CD4-positive, alpha-beta T cell treated with Interferon gamma for 1 hour (primary cell): ENCODE results near the gene RAET1L.
"Not testable (repeated sequence)": the region's sequence is repeated elsewhere in the genome, so short reads cannot be mapped to it uniquely, and the experiment has no call there.

Experiments used
- DNase-seq: peaks from one replicate; pipeline ENCODE4 v3.0.0-alpha.2; 2020

Gene RAET1L, protein sequence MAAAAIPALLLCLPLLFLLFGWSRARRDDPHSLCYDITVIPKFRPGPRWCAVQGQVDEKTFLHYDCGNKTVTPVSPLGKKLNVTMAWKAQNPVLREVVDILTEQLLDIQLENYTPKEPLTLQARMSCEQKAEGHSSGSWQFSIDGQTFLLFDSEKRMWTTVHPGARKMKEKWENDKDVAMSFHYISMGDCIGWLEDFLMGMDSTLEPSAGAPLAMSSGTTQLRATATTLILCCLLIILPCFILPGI

DNA sequence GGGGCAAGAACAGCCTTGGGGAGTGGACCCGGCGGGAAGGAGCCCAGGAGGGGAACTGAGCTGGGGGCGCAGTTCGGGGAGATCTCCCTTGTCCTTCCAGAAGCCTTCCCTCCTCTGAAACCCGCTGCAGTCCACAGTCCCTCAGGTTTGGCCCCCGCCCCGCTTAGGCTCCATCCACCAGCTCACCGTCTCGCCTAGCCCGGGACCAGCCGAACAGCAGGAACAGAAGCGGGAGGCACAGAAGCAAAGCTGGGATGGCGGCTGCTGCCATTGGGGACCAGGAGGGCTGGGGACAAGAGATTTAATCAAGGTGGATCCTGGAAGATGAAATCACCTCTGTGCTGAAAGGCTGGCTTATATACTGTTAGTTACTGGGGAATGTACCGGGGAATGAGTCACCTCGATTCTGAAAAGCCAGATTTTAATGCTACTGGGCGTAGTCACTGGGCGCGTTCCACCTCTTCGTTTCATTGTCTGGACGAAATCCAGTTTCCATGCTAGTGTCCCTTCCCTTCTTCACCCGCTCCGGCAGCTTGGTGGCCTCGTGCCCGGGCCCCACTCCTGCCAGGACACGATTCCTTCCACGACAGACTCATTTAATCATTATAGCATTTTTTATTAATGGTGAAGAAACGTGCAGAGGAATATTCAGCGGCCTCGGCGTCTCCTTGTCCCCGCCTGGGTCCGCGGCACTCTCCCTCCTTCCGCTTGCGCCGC, at the start of gene RAET1L:
RAET1L (minus strand) TSS at position 332 of the 717 bp plus-strand sequence; CDS start at position 271, 61 bp downstream.
- DNase-seq = no peak

DNA sequence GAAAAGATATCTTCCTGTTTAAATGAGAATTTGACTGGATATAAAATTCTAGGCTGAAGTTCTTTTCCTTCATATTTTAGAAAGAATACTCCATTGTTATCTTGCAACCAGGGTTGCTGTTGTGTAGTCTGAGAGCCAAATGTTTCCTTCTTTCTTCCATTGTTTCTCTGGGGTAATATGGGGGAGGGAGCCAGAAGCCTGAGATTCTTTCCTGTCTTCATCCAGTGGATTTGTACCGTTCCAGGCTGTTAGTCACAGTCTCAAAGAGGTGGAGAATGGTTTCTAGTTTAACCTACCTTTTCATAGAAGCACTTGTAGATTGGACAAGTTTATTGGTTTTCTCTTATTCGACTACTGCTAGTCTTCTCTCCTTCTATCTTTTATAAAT, 49.7 kb upstream of the RAET1L start:
- no peak for DNase-seq

DNA sequence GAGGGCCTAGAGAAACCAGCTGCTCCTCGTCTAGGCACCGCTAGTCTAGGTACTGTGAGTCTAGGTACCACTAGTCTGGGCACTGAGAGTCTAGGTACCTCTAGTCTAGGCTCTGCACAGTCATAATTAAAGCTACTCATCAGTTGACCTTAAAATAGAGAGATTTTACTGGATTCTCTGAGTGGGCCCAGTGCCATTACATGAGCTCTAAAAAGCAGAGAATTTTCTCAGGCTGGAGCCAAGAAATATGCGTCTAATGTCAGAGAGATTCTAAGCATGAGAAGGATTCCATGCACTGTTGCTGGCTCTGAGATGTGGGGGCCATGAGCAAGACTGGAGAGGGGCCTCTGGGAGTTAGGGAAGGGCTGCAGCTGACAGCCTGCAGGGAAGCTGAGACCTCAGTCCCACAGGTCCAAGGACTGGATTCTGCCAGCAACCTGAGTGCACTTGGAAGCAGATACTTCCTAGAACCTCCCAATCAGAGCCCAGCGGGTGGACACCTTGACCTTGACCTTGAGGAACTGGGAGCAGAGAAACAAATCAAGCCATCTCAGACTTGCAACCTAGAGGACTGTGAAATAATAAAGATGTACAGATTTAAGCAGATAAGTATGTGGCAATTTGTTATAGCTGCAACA, 49.2 kb upstream of the RAET1L start:
- DNase-seq = not testable (repeated sequence)

DNA sequence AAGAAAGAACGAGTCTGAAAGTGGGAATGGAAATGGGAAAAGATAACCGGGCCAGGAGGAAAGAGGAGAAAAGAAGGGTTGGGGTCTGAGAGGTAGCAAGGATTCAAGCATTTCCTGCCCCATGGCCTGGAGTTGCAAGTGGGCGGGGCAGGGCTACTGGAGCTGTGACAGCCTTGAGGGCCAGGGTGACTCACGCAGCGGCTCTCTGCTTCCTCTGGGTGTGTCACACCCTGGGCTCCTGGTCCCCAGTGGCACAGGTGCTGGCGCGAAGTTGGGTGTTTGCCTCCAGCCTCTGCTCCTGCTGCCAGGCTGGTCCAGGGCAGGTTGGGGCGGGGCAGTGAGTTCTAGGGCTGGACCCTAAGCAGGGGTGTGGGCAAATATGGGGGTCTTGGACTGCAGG, 46.9 kb upstream of the RAET1L start:
- DNase-seq = peak; percentile 25

DNA sequence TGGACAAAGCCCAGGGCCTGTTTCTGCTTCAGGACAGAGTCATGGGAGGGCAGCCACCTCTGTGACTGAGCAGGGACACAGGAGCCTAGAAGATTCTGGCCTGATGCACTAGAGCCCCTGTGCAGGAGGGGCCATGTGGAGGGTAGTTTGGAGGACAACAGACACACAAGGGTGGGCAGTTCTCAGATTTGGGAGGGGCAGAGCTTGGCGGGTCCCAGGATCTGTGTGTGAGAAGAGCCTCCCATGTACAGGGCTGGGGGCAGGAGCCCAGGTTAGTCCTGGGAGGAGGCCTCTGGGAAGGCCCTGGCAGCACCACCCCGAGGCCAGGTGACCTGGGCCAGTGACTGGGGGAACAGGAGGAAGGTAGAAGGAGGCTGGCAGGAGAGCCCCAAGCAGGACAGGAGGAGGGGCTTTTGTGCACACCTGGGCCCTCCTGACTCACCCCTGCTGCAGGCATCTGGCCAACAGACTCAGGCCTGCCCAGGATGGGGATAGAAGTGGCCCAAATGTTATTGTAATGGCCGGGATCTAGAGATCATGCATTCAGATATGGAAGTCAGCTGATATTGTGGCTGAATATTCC, 45.0 kb upstream of the RAET1L start:
- no peak for DNase-seq

DNA sequence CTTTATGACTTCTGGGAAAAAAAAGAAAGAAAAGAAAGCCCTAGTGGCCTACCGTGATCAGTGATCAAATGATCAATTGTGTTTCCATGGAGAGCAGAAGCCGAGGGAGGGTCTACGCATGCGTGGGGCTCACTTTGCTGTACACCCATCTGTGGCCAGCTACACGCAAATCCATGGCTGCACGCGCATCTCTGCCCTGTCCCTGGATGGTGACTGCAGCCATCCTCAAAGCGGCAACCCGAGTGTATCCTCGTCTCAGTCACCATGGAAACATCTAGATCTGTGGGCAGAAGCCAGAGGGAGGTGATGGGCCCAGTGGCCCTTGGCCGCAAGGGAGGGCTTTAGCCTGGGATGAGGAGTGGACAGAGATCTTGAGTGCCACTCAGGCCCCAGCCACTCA, 44.4 kb upstream of the RAET1L start:
- no peak for DNase-seq

DNA sequence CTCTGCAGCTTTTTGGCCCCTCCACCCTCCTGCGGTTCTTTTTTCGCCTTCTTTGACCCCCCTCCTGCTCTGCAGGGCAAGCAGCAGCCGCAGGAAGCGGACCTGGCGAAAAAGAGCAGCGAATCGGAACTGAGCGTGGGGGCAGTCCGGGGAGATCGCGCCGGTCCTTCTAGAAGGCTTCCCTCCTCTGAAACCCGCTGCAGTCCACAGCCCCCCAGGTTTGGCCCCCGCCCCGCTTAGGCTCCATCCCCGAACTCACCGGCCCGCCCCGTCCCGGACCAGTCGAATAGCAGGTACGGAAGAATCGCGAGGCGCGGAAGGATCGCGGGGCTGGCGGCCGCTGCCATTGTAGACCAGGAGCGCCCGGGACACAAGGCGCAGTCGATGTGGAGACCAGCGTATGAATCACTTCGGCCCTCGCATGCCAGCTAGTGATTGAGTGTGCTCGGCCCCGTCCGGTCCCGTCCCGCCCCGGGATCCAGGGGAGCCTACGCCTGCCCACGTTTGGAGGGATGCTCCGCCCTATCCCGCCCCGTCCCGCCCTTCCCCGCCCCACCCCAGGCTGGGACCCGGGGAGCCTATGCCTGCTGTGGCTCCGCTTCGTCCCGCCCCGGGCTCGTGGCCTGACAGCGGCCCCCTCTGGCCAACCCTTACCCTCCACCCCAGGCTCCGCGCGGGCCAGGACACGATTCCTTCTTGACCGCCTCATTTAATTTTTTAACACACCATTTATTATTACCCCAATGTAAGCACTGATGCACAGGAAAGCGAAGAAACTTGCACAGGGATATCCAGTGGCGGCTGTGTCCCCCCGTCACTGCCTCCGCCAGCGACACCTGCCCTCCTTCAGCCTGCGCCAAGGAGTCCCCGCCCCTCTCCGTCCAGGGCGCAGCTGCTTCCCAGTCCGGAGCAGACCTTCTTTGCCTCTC, 43.7 kb upstream of the RAET1L start, which contains the start of gene ULBP3:
ULBP3 (minus strand) TSS at position 402 of the 929 bp plus-strand sequence; CDS start at position 347, 55 bp downstream.
- peak; percentile 63 for DNase-seq

DNA sequence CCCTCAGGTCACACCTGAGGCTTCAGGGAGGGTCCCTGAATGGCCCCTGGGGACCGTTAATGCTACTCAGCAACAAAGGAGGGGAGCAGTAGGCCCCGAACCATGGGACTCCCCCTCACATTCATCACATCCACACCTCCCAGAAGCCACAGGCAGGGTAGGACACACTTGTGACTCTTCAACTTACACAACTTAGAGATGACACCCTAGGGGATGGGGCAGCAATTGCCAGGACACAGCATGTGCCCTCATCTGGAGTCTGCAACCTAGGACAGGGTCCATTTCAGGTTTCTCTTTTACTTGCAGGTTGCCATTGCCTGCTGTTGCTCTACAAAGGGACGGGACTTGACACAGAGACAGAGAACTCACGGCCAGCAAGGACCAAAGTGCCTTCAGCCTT, 42.8 kb upstream of the RAET1L start:
- no peak for DNase-seq

DNA sequence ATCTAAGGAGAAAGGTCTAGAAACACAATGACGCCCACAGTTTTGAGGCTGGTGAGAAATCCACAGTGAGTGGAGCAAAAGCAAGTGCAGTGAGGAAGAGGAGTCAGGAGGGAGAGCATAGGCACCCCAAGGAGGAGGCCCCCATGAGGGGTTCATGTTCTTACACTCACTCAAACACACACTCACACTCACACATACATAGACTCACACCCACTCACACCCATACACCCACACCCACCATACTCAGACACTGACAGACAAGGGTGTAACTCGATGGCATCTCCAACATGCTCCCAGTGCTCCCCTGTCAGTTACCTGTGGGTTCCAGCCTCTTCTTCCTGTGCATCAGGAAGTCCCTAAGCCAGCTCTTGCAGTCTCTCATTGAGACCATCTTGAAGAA, 39.8 kb upstream of the RAET1L start:
- DNase-seq = no peak

DNA sequence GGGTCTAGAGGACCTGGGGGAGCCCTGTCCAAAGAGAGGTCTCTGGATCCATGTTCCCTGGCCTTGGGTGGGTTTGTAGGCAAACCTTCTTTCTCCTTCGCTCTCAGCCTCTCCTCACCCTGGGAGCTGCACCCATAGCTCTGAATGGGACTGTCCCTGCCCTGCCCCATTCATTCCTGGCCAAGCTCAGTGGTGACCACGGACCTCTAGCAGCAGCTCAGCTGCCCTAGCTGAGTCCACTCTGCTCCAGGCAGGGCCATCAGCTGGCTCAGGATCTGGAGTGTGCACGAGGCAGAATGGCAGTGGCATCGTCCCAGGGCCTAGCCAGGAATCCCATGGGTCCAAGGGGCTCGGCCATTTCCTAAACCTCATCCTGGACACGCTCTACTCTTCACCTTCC, 38.3 kb upstream of the RAET1L start:
- no peak for DNase-seq

DNA sequence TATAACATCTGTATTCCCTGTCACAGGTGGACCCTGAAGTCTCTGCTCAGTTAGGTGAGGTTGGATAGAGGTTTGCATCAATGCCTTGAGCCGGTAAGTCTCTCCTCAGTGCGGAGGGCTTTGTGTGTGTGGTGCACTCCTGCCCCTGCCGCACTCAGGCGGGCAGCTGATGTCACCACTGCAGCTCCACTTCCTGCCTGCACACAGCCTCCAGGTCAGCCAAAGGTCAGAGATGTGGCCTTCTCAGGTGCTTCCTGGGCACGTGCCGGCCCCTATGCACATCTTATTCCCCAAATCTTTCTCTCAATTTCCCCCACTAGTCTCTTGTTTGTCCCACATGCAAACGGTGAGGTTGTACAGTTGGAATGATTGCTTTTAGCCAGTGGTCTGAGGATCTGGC, 34.6 kb upstream of the RAET1L start:
- not testable (repeated sequence) for DNase-seq

DNA sequence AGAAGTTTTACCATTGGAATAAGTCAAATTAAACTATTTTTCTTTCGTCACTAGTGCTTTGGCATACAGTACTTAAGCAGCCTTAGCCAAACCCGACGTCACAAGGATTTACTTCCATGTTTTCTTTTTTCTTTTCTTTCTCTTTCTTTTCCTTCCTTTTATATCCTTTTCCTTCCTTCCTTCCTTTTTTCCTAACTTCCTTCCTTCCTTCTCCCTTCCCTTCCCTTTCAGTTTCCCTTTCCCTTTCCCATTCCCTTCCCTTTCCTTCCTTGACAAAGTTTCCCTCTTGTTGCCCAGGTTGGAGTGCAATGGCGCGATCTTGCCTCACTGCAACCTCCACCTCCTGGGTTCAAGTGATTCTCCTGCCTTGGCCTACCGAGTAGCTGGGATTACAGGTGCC, 33.7 kb upstream of the RAET1L start:
- no peak for DNase-seq

DNA sequence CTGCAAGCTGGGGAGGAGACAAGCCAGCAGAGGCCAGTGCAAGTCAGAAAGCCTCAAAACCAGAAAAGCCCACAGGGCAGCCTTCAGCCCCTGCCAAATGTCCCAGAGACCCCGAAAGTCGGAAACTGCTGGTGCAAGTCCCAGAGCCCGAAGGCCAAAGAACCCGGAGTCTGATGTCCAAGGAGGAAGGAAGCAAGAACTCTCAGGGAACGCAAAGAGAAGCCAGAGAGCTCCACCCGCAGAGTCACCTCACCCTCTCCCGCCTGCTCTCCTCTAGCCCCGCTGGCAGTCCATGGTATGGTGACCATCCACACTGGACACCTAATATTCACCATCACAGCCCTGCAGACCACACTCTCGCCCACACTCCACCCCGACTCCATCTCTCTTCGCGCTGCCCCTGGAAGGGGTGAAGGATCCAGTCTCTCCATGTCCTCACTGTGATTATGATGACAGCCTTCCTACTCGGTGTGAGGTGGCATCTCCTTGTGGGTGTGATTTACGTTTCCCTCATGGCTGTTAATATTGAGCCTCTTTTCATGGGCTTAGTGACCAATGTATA, 33.0 kb upstream of the RAET1L start:
- no peak for DNase-seq

DNA sequence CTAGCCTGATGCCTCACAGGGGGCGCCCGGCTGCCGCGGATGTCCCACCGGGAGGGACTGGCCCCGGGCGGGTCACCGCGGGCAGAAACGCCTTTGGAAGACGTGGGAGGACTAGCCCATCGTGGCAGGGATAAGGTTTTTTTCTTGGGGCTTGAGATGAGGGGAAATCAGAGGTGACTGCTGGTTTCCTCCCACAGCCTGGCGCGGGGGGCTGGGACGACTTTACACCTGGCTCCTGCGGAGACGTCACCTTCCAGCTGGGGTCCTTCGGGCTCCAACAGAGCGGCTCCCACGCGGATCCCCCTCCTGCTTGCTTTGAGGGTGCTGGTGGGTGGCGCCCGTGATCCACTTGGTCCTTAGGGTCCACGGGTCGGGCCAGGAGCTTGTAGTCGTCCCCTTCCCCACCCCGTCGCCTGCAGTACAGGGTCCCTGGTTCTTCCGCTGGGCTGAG, 32.2 kb upstream of the RAET1L start:
- no peak for DNase-seq

DNA sequence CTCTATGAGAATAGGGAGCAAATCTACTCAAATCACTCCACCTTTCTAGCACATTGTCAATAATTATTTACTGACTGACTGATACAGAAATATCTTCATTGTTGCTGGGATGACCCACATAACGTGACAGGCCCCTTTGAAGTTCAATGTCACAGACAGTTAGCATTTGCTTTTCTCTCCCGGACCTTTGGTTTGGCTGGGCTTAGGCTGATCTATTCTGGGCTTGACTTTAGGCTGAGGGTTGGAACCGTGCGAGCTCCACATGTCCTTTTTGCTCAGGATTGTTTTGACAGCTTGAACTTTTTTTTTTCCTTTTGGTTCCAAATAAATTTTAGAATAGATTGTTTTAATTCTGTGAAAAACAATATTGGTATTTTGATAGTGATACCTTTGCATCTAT, 31.6 kb upstream of the RAET1L start:
- DNase-seq = no peak

DNA sequence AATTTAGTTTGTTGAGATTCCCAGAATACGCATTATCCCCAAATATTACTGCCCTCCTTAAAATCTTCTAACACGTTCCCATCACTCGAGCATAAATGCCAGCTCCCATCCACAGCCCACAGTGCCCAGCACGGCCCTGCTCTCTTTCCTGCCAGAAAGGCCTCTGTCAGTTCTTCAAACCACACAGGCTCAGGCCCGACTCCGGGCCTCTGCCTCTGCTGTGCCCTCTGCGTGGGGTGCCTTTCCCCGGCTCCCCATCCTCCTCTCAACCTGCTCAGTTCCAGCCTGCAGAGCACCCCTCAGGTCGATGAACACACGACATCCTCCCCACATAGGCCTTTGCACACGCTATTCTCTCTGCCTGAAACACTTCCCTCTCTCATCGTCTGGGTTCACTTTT, 30.8 kb upstream of the RAET1L start:
- DNase-seq = no peak

DNA sequence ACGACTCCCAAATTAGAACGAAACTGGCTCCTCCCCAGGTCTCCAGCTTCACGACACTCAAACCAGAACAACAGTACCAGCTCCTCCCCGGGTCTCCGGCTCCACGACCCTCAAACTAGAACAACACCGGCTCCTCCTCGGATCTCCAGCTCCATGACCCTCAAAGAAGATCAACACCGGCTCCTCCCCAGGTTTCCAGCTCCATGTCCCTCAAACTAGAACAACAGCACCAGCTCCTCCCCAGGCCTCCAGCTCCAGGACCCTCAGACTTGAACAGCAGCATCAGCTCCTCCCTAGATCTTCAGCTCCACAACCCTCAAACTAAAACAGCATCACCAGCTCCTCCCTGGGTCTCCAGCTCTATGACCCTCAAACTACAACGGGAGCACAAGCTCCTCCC, 29.8 kb upstream of the RAET1L start:
- DNase-seq = no peak

DNA sequence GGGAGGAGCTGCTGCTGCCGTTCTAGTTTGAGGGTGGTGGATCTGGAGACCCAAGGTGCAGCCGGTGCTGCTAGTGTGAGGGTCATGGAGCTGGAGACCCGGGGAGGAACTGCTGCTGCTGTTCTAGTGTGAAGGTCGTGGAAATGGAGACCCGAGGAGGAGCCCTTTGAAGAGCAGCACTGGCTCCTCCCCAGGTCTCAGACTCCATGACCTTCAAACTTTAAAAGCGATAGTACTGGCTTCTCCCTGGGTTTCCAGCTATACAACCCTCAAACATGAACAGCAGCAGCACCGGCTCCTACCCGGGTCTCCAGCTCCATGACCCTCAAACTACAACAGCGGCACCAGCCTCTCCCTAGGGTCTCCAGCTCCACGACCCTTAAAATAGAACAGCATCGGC, 28.1 kb upstream of the RAET1L start:
- DNase-seq = no peak

DNA sequence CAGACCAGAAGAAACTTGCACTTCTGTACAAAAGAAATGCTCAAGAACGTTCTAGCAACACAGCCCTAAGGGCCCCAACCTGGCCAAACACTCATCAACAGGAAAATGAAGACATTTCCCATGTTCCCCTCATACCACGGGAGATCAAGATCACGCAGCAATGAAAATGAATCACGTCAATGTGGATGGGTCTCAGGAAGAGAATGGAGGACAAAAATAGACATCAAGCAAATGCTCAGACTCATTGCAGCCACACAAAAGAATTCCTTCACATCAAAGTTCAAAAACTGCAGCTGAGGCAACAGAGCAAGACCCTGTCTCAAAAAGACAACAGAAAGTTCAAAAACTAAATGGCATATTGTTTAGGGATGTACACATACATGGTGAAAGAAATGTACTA, 25.5 kb upstream of the RAET1L start:
- DNase-seq = no peak

DNA sequence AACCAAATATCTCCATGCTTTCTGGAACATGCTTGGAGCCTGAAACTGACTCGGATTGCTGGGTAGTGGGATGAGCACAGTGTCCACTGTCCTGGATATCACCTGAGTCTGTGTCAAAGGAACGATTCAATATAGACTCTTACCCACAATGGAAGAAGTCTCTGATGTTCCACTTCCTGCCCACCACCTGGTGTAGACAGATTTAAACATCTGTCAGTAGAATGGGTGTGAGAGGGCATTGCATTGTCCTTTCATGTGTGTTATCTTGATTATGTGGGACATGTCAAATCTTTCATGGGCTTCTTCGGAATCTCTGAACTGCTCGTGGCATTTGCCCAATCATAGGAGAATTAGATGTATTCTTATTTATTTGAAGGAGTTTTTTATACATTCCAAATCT, 22.8 kb upstream of the RAET1L start:
- no peak for DNase-seq

DNA sequence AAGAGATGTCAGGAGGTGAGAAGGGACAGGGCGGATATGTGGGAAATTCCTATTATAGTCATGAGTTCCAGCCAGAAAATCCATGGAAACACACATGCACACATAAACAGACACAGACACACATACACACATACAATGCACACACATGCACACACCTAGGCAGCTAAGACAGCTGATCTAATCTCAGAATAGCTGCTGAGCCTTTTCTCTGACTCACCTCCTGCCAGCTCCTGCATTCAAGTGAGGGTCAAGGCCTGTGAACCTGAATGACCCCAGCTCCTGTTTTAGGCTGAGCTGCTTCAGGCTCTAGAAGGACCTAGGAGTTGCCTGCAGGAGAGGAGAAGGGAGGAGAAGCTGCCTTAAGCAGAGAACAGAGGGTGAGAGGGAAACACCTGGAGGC, 21.6 kb upstream of the RAET1L start:
- DNase-seq = no peak

DNA sequence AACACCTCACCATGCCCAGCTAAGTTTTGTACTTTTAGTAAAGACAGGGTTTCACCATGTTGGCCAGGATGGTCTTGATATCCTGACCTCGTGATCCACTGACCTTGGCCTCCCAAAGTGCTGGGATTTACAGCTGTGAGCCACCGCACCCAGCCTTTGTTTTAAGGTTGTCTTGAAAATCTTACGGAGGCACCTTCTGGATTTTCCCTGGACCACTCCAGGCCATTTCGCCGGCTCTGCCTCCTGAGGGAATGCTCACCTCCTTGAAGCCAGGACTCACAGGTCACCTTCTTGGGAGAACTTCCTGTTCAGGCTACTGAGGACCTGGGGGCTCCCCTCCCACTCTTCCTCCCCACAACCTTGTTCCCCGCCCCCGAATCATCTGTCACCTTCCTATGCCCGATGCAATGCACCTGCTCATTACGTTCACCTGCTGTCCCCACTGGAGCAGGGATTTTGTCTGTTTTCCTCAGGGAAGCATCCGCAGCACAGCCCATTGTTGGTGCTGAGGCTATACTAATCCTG, 19.4 kb upstream of the RAET1L start:
- no peak for DNase-seq
